WERI-Rb-1 (cell line): ENCODE measurements around the gene CTRB2.
A peak's percentile ranks its signal among the peaks of the same experiment; 100 is the strongest.

Experiments
- DNase-seq: peaks from one replicate; pipeline ENCODE4 v3.0.0-alpha.2; 2020
- H3K27ac ChIP-seq: fragments of 250-450 bp; sonication (Bioruptor Pico); 2 replicates; pipeline ENCODE4 v1.5.1; 2020; ENCODE audit warnings: mild to moderate bottlenecking, moderate library complexity
- H3K27me3 ChIP-seq: fragments of 250-450 bp; sonication (Bioruptor Pico); 2 replicates; pipeline ENCODE4 v1.5.1; 2021; ENCODE audit warnings: mild to moderate bottlenecking, low read depth, moderate library complexity; ENCODE audit not compliant: insufficient read depth, severe bottlenecking
- H3K36me3 ChIP-seq: fragments of 250-450 bp; sonication (Bioruptor Pico); 2 replicates; pipeline ENCODE4 v1.5.1; 2020; ENCODE audit warnings: mild to moderate bottlenecking, moderate library complexity
- H3K4me3 ChIP-seq: 2 replicates; pipeline ENCODE4 v1.5.1; 2011; ENCODE audit warnings: low read depth, mild to moderate bottlenecking, control low read depth, low read length
- H3K9me3 ChIP-seq: fragments of 250-450 bp; sonication (Bioruptor Pico); 2 replicates; pipeline ENCODE4 v1.5.1; 2021; ENCODE audit warnings: mild to moderate bottlenecking, moderate library complexity; ENCODE audit not compliant: severe bottlenecking
- TF ChIP-seq, protein P1 (sequence below): IDR thresholded peaks from 2 replicates; pipeline ENCODE4 v1.5.1; 2011; ENCODE audit warnings: low read depth, mild to moderate bottlenecking, control low read depth, inconsistent platforms, low read length

The CTRB2 gene

DNA sequence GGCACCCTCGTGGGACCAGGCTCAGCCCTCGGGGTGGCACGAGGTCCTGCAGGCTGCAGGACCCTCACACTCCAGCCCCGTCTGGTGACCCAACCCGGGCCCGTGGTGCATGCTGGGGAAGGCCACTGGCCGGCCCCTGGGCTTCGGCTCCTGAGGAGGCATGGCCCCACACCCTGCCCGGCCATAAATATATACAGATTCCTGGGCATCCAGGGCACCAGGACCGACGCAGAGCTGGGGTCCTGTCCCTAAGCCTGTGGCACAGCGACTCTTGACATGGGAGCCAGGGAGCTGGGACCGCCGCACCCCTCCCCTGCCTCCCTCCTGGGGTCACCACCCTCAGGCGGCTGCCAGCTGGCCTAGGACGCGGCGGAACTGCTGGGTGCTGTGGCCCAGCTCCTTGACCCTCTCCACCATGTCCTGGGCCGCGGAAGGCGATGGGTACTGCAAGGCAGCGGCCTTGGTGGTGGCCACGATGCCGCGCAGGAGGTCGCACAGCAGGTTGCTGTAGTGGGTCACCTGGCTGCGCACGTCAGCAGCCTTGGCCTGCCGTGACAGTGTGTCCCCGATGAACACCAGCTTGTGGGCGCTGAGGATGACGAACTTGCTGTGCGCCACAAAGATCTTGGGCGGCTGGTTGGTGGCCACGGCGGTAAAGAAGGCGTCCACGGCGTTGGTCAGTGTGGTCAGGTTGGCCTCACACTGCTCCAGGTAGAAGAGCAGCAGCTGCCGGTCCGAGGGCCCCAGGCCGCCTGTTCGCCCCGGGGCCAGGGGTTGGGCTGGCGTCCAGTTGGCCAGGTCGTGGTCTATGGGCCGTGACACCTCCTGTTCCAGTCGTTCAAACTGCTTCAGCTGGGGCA, 22.4 kb upstream of the CTRB2 start:
- H3K4me3 ChIP-seq, result no peak overlapping the region
- no peak overlapping the region for H3K27ac ChIP-seq
- no peaks in the 10 kb centered on the region for H3K27me3 ChIP-seq
- no peaks in the 10 kb centered on the region for H3K9me3 ChIP-seq
- TF ChIP-seq, protein P1, sequence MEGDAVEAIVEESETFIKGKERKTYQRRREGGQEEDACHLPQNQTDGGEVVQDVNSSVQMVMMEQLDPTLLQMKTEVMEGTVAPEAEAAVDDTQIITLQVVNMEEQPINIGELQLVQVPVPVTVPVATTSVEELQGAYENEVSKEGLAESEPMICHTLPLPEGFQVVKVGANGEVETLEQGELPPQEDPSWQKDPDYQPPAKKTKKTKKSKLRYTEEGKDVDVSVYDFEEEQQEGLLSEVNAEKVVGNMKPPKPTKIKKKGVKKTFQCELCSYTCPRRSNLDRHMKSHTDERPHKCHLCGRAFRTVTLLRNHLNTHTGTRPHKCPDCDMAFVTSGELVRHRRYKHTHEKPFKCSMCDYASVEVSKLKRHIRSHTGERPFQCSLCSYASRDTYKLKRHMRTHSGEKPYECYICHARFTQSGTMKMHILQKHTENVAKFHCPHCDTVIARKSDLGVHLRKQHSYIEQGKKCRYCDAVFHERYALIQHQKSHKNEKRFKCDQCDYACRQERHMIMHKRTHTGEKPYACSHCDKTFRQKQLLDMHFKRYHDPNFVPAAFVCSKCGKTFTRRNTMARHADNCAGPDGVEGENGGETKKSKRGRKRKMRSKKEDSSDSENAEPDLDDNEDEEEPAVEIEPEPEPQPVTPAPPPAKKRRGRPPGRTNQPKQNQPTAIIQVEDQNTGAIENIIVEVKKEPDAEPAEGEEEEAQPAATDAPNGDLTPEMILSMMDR, result no peak
- DNase-seq, result peak; percentile 4
- peaks cover 42% of the 10 kb centered on the region for H3K36me3 ChIP-seq

DNA sequence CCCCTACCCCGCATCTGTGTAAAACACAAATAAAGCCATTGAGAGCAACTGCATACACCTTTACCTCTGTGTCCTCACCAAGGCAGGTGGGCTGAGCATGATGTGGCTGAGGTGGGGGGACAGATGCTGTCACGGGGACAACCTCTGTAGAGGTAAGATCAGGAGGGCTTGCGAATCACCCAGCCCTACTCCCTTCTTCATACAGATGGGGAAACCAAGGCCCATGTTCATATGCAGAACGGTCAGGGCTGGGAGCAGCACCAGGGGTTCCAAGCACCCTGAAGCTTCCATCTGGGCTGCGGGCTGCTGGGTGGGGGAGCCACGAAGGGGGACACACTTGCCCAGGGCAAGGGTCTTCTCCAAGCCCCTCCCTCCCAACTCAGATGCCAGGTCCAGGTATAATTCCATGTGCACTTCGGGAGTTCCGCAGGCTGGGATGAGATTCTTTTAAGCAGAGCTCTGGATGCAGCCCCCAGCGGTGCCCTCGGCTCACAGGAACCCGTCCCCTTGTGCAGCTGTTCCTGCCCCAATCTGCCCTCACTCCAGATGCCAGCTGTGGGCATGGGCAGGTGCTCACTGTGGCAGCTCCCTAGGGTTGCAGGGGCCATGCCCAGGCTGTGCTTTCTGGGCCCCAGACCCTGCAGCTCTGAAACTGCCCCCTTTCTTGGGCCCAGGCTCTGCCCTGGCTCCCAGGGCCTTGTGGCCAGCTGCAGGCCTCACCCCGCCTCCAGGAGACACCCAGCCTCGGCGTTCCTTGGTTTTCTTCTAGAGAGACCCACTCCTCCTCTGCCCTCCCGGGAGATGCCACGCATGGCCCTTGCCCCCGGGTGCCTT, 21.4 kb upstream of the CTRB2 start:
- H3K9me3 ChIP-seq, result no peaks in the 10 kb centered on the region
- H3K4me3 ChIP-seq, result no peak overlapping the region
- H3K36me3 ChIP-seq, result peaks cover 33% of the 10 kb centered on the region
- H3K27me3 ChIP-seq, result no peaks in the 10 kb centered on the region
- TF ChIP-seq, protein P1, result no peak
- DNase-seq, result peak; percentile 4
- H3K27ac ChIP-seq, result no peak overlapping the region

DNA sequence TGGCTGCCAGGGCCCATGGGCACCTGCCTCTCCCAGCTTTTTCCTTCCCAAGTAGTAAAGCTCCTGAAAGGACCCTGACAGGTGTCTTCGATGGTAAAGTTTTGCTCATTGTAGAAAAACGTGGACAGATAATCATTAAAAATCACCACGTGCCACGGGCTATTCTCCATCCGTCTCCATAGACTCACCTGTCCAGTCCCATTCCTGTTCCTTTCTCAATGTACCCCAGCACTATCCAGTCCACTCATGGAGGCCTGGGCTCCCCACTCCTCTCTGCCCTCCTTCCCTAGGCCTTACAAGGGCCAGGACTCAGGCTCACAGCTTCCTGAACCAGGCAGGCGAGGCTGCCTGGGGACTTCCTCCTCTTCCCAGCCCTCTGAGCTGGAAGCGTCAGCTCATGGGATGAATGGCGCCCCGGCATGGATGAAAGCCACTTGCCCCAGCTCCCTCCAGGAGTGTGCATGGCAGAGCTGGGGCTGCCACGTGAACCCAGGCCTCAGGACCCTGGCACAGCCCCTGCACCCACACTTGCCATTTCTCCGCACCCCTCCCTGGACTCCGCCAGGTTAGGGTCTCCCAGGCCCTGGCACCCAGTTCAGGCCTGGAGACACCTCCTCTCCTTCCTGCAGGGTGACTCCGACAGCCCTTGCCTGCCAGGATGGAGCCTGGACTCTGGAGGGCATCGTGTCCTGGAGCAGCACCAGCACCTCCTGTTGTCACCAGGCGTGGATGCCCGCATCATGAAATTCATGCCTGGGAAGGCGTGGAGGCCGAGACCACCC, 20.6 kb upstream of the CTRB2 start:
- Histone ChIP-seq H3K27ac (no peak overlapping the region), H3K36me3 (peaks cover 25% of the 10 kb centered on the region), H3K9me3 (no peaks in the 10 kb centered on the region), H3K27me3 (no peaks in the 10 kb centered on the region), H3K4me3 (no peak overlapping the region)
- TF ChIP-seq, protein P1, result no peak
- peak; percentile 8 for DNase-seq

DNA sequence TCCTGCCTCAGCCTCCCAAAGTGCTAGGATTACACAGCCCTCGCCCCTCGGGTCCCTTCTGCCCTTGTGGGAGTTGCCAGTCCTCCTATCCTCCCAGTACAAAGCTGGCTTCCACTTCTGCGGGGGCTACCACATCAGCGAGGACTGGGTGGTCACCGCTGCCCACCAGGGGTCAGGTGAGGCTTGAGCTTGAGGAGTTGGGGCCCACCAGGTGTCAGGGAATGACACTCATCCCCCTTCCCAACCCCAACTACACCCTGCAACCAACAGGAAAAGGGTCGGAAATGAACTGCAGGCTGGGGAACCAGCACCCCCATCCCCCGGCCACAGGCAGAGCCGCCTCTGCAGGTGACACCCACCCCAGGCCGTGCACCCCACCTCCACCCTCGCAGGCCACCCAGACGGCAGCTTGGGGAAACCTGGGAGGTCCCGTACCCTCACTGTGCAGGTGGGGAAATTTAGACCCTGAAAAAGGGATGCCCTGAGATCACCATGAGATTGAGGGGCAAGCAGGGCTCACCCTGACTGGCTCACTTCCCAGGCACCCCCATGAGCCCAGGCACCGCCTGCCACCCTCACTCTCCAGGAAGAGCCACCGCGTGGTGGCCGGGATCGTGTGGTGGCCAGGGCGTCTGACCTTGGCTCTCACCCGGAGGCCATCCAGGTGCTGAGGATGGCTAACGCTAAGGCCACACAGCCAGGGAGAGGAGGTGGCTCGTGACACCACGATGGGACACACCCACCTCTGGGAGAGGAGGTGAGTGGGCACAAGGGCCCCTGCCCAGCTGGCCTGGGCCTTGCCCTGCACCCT, 19.8 kb upstream of the CTRB2 start:
- DNase-seq, result peak; percentile 6
- no peaks in the 10 kb centered on the region for H3K9me3 ChIP-seq
- H3K27ac ChIP-seq, result no peak overlapping the region
- no peaks in the 10 kb centered on the region for H3K27me3 ChIP-seq
- no peak overlapping the region for H3K4me3 ChIP-seq
- TF ChIP-seq, protein P1, result no peak
- H3K36me3 ChIP-seq, result peaks cover 19% of the 10 kb centered on the region
